CD14-positive monocyte (primary cell): ENCODE measurements around the gene PCBP3. TPM values are rescaled to one million over a fixed set of nuclear protein-coding genes. Genes with fewer than 3 reads are reported as not detected.

Experiments
- DNase-seq, 3 donors: peaks; one replicate each; pipeline ENCODE4 v3.0.0-alpha.2; 2011 to 2022
- H2AFZ ChIP-seq: 2 replicates; pipeline ENCODE4 v1.6.0; 2012; ENCODE audit warnings: mild to moderate bottlenecking, low read depth, low read length, inconsistent platforms; ENCODE audit not compliant: insufficient read depth, poor library complexity, severe bottlenecking
- H3K27ac ChIP-seq, 2 donors: 1 replicate in 1 of 2; 2 replicates in 1 of 2; pipeline ENCODE4 v1.5.1; 2012 to 2013; ENCODE audit warnings: low read length in 2 of 2, control low read depth in 1 of 2, inconsistent platforms in 1 of 2, low read depth in 1 of 2, mild to moderate bottlenecking in 1 of 2
- H3K27me3 ChIP-seq, 2 donors: one replicate each; pipeline versions ENCODE4 v1.6.0 to v1.6.1; 2011 to 2013; ENCODE audit warnings: low read length in 2 of 2; ENCODE audit not compliant: control insufficient read depth in 2 of 2, insufficient read depth in 2 of 2
- H3K36me3 ChIP-seq, 2 donors: replicated peaks in 1 of 2; 1 replicate in 1 of 2; 2 replicates in 1 of 2; pipeline versions ENCODE4 v1.5.1 to v1.6.1; 2012 to 2013; ENCODE audit warnings: low read length in 2 of 2, control low read depth in 1 of 2, inconsistent platforms in 1 of 2, mild to moderate bottlenecking in 1 of 2; ENCODE audit not compliant: insufficient read depth in 2 of 2, control insufficient read depth in 1 of 2
- H3K4me1 ChIP-seq, 2 donors: 1 replicate in 1 of 2; 2 replicates in 1 of 2; pipeline versions ENCODE4 v1.5.1 to v1.6.1; 2012 to 2013; ENCODE audit warnings: low read length in 2 of 2, control low read depth in 1 of 2, inconsistent platforms in 1 of 2, mild to moderate bottlenecking in 1 of 2, moderate library complexity in 1 of 2; ENCODE audit not compliant: insufficient read depth in 2 of 2, control insufficient read depth in 1 of 2
- H3K4me2 ChIP-seq: replicated peaks from 2 replicates; pipeline ENCODE3; 2012; ENCODE audit warnings: low read length, moderate library complexity, mild to moderate bottlenecking; ENCODE audit not compliant: poor library complexity, severe bottlenecking; ENCODE audit errors: extremely low read depth
- H3K4me3 ChIP-seq, 3 experiments: fragments of 200-600 bp in 1 of 3; sonication (generic) in 1 of 3; replicated peaks in 1 of 3; 1 replicate in 2 of 3; 2 replicates in 1 of 3; pipeline ENCODE4 v1.5.1; 2011 to 2013; ENCODE audit warnings: low read length in 3 of 3, mild to moderate bottlenecking in 3 of 3, control low read depth in 2 of 3, low read depth in 2 of 3, inconsistent platforms in 1 of 3, moderate library complexity in 1 of 3
- H3K79me2 ChIP-seq: 2 replicates; pipeline ENCODE4 v1.6.0; 2012; ENCODE audit warnings: mild to moderate bottlenecking, control low read depth, inconsistent platforms, low read length, moderate library complexity; ENCODE audit not compliant: insufficient read depth
- H3K9ac ChIP-seq: 2 replicates; pipeline ENCODE4 v1.6.0; 2017; ENCODE audit warnings: low read length, mild to moderate bottlenecking; ENCODE audit not compliant: insufficient read depth, poor library complexity, severe bottlenecking
- H3K9me3 ChIP-seq, 2 donors: replicated peaks in 1 of 2; 1 replicate in 1 of 2; 2 replicates in 1 of 2; pipeline versions ENCODE4 v1.5.1 to v1.6.1; 2012 to 2013; ENCODE audit warnings: low read length in 2 of 2, control low read depth in 1 of 2; ENCODE audit not compliant: control insufficient read depth in 1 of 2, insufficient read depth in 1 of 2
- H4K20me1 ChIP-seq: 2 replicates; pipeline ENCODE4 v1.6.0; 2012; ENCODE audit warnings: mild to moderate bottlenecking, low read length, control low read depth, moderate library complexity; ENCODE audit not compliant: insufficient read depth
- H3K27ac Mint-ChIP-seq, 7 donors: one replicate each; pipeline ENCODE4 v1.8.0; 2020; ENCODE audit warnings: mild to moderate bottlenecking in 7 of 7, mixed read lengths in 7 of 7, moderate library complexity in 6 of 7, inconsistent platforms in 2 of 7
- H3K27me3 Mint-ChIP-seq, 3 donors: one replicate each; pipeline ENCODE4 v1.8.0; 2021 to 2022; ENCODE audit warnings: low read depth in 3 of 3, mild to moderate bottlenecking in 3 of 3, mixed read lengths in 3 of 3, moderate library complexity in 3 of 3, inconsistent platforms in 1 of 3
- H3K36me3 Mint-ChIP-seq, 2 donors: one replicate each; pipeline ENCODE4 v1.8.0; 2020; ENCODE audit warnings: mixed read lengths in 2 of 2, inconsistent platforms in 1 of 2, mild to moderate bottlenecking in 1 of 2
- H3K4me1 Mint-ChIP-seq: one replicate; pipeline ENCODE4 v1.8.0; 2020; ENCODE audit warnings: mild to moderate bottlenecking, mixed read lengths
- H3K4me3 Mint-ChIP-seq, 2 donors: one replicate each; pipeline ENCODE4 v1.8.0; 2020; ENCODE audit warnings: mild to moderate bottlenecking in 2 of 2, mixed read lengths in 2 of 2, moderate library complexity in 1 of 2
- H3K9me3 Mint-ChIP-seq, 7 donors: one replicate each; pipeline ENCODE4 v1.8.0; 2020 to 2022; ENCODE audit warnings: mixed read lengths in 7 of 7, mild to moderate bottlenecking in 6 of 7, moderate library complexity in 6 of 7, inconsistent platforms in 2 of 7
- whole genome bisulfite sequencing: methylation state at CpG from one replicate; pipeline ENCODE4 v1.1.5; 2013; ENCODE audit warnings: missing lambda C conversion rate; ENCODE audit not compliant: insufficient coverage; 5-methylcytosine and 5-hydroxymethylcytosine counted together
- intact Hi-C, 2 donors: fragments of 100-400 bp; cut with micrococcal nuclease; formaldehyde crosslinking; loops; one replicate each; pipeline versions ENCODE4 v1.15.0 to v1.15.1; 2023
- polyA plus RNA-seq, 3 donors: library from polyadenylated mRNA; depleted of rRNA in 1 of 3; unstranded in 2 of 3; stranded (reverse) in 1 of 3; fragments of 300-500 nt in 2 of 3; fragments of >200 nt in 1 of 3; fragmentation: Illumina TruSeq in 2 of 3; gene quantifications; 1 replicate in 2 of 3; 2 replicates in 1 of 3; pipeline ENCODE4 v1.2.3, GENCODE V29; 2012 to 2021
- TF ChIP-seq, protein P1 (sequence below): fragments of 200-600 bp; IDR thresholded peaks from one replicate; pipeline ENCODE4 v1.8.0; 2022; ENCODE audit warnings: antibody characterized with exemption, mild to moderate bottlenecking

PCBP3 gene
- polyA plus RNA-seq, 3 donors: 0.34 to 0.49 TPM; not detected in 1

DNA sequence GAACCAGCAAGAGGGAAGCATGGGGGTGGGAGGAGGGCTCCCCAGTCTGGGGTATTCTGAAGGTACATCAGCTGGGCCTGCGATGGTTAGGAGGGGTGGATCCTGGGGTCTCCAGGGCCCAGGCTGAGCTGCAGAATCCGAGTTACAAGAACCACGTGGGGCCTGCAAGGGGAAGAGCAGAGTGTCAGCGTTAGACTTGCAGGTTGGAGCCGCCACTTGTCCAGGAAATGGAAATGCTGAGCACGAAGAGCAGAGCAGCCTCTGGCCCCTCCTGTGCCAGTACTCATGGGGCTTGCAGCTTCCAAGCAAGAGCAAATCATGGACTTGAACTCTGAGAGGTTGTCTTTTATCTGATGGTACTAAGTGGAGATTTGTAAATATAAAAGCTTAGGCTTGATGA lies 290.6 kb downstream of the PCBP3 start:
- H3K9me3 ChIP-seq: peaks cover 20 to 75% of the 10 kb centered on the region in 2 donors
- no peaks in the 10 kb centered on the region for H3K27me3 ChIP-seq
- no peaks in the 10 kb centered on the region for H3K79me2 ChIP-seq
- Mint-ChIP-seq H3K27me3 (peaks cover 0 to 4% (median 0%) of the 10 kb centered on the region in 3 donors), H3K9me3 (peaks cover 29 to 52% (median 44%) of the 10 kb centered on the region in 7 donors), H3K4me1 (no peaks in the 10 kb centered on the region), H3K36me3 (no peaks in the 10 kb centered on the region), H3K4me3 (no peak overlapping the region), H3K27ac (no peak overlapping the region)
- H3K9ac ChIP-seq: no peak overlapping the region
- 87% methylated on average over 6 of the region's 6 CpGs for WGBS
- no peak overlapping the region for H2AFZ ChIP-seq
- H3K4me3 ChIP-seq: no peak overlapping the region
- no peaks in the 10 kb centered on the region for H3K36me3 ChIP-seq
- no peak for DNase-seq
- TF ChIP-seq, protein P1, sequence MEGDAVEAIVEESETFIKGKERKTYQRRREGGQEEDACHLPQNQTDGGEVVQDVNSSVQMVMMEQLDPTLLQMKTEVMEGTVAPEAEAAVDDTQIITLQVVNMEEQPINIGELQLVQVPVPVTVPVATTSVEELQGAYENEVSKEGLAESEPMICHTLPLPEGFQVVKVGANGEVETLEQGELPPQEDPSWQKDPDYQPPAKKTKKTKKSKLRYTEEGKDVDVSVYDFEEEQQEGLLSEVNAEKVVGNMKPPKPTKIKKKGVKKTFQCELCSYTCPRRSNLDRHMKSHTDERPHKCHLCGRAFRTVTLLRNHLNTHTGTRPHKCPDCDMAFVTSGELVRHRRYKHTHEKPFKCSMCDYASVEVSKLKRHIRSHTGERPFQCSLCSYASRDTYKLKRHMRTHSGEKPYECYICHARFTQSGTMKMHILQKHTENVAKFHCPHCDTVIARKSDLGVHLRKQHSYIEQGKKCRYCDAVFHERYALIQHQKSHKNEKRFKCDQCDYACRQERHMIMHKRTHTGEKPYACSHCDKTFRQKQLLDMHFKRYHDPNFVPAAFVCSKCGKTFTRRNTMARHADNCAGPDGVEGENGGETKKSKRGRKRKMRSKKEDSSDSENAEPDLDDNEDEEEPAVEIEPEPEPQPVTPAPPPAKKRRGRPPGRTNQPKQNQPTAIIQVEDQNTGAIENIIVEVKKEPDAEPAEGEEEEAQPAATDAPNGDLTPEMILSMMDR: no peak
- no peak overlapping the region for H3K4me2 ChIP-seq
- H4K20me1 ChIP-seq: no peaks in the 10 kb centered on the region
- no peaks in the 10 kb centered on the region for H3K4me1 ChIP-seq
- intact Hi-C loops: no loop called here
- no peak overlapping the region for H3K27ac ChIP-seq

DNA sequence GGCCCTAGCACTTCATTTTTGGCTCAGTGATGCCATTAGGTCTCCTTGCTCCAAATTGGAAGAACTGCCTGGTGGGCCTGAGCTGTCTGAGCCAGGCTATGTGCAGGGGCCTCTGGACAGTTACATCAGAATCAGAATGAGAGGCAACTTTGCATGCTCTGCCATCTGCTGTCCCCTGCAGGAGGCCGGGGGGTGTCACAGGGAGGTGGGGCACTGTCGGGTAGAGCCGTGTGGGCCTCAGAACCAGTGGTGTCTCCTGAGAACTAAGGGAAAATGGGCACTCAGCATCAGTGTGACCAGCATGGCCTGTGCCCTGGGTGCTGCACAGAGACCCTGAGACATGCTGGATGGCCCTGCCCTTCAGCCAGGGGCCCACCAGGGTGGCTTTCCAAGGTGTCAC lies 291.0 kb downstream of the PCBP3 start:
- H3K4me1 ChIP-seq: no peaks in the 10 kb centered on the region
- H2AFZ ChIP-seq: no peak overlapping the region
- no peaks in the 10 kb centered on the region for H3K4me1 Mint-ChIP-seq
- peaks cover 29 to 54% (median 43%) of the 10 kb centered on the region in 7 donors for H3K9me3 Mint-ChIP-seq
- no peak overlapping the region for H3K9ac ChIP-seq
- H3K27ac ChIP-seq: no peak overlapping the region
- no peak overlapping the region for H3K4me2 ChIP-seq
- no peaks in the 10 kb centered on the region for H3K79me2 ChIP-seq
- TF ChIP-seq, protein P1: no peak
- H3K27me3 Mint-ChIP-seq: peaks cover 0 to 4% (median 0%) of the 10 kb centered on the region in 3 donors
- H4K20me1 ChIP-seq: no peaks in the 10 kb centered on the region
- intact Hi-C loops: no loop called here
- no peaks in the 10 kb centered on the region for H3K36me3 Mint-ChIP-seq
- 90% methylated on average over 3 of the region's 3 CpGs for WGBS
- H3K27ac Mint-ChIP-seq: no peak overlapping the region
- H3K36me3 ChIP-seq: no peaks in the 10 kb centered on the region
- no peak for DNase-seq
- H3K9me3 ChIP-seq: peaks cover 20 to 72% of the 10 kb centered on the region in 2 donors
- H3K4me3 Mint-ChIP-seq: no peak overlapping the region
- no peak overlapping the region for H3K4me3 ChIP-seq
- H3K27me3 ChIP-seq: no peaks in the 10 kb centered on the region
